Activated CD8-positive, alpha-beta memory T cell treated with anti-CD3 and anti-CD28 coated beads for 1 hour (primary cell): Measurements from ENCODE around the gene WDR11.

ENCODE experiments used
- DNase-seq, 2 donors: peaks; one replicate each; pipeline ENCODE4 v3.0.0-alpha.2; 2020; ENCODE audit warnings: low read depth in 1 of 2; ENCODE audit errors: extremely low read depth in 1 of 2

Gene WDR11

GRCh38 chr10:120945182-120945581 is 94.0 kb downstream of the WDR11 start:
- no peak for DNase-seq

DNA sequence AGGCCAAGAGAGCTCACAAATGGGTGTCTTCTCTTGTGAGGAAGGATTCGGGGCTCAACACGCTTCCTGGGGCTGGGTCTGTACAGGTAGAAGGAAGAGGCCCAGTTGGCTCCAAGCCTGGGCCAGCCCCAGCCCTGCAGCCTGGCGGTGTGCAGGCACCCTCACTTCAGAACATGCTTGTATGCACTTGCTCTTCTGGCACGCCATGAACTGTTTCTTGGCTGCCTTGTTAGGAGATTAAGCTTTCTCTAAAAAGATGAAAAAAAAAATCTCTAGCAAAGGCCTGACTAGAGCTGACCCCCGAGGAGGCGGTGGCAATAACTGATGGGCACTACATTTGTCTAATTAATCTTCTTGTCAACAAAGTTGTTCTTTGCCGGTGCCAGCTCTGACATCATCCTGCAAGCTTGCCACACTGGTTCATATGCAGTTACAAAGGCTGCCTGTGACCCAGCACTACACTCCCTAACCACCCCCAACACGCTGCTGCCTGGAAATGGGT is 94.7 kb downstream of the WDR11 start:
- DNase-seq: no peak

DNA sequence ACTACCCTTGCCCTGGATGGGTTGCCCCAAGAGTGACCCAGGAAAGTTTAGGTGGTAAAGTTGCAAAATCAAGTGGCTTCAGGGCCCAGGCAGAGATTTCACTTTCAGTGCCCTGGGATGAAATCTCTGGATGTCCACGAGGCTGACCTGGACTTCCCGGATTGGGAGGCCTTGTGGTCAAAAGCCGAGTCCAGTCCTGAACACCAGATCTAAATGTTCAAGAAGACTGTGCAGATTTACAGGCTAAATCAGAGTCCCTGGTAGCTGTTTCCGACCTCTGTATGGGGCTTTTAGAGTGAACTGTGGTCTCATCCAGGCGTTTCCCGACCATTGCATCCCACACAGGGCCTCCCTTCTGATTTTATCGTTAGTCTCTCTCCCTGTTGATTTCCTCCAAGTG is 95.3 kb downstream of the WDR11 start:
- no peak for DNase-seq

- DNase-seq: peak in 1 of 2 donors; percentile 43
Measured at GRCh38 chr10:120948889-120949608, 97.9 kb downstream of the WDR11 start.

DNA sequence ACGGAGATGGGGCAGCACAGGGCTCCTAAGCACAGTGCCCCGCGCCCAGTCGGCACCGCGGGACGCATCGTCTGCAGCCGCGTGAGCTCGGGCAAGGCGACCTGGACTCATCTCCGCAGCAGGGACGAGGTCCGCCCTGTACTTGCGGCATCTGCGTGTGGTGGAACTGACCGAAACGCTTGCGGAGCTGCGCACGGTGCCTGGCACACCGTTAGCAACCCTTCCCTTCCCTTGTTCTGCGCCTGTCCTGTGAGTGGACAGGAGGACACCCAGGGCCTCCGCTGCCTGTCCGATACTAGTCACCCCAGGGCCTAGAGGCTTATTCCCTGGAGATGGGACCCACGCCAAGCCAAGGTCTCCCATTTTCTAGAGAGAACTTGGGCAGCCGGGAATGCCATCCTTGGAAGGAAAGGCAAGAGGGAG is 98.5 kb downstream of the WDR11 start:
- no peak for DNase-seq

DNA sequence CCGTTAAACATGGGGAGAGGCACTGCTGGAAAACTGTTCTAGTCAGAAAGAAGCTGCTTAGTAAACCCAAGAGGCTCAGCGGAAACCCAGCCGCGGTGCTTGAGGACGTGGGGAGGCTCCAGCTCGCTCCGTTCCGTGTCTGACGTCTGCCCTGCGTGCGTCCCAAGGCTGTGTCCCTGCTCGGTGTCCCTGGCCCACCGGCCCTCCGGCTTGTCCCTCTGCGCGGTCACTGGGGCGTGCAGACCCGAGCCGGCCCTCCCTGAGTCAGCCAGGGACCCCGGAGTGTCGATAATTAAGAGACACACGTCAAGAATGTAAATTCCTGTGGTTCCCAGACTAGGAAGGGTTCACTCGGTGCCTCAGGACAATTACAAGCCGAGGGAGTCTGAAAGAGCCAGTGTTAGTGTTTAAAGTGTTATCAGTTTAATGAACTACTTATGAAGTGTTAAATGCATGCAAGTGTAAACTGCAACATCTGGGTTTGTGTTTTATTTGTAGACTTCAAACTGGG is 98.9 kb downstream of the WDR11 start:
- no peak for DNase-seq

DNA sequence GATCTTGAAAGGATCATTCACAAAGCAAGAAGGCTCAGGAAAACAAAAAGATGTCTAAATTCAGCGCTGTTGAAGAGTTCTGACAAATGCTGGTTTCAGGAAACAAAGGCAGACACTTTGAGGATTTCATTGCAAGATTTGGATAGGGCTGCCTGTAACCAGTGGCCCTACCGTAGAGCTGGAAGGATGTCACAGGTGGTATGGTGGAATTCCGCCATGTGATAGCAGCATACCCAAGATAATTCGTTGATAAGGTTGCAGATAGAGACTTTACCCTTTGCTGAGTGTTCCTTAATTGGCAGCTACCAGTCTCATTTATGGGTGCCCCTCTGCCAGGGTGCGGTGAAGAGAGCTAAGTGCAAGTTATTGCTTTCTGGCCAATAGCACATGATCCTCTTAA is 100.1 kb downstream of the WDR11 start:
- no peak for DNase-seq

DNA sequence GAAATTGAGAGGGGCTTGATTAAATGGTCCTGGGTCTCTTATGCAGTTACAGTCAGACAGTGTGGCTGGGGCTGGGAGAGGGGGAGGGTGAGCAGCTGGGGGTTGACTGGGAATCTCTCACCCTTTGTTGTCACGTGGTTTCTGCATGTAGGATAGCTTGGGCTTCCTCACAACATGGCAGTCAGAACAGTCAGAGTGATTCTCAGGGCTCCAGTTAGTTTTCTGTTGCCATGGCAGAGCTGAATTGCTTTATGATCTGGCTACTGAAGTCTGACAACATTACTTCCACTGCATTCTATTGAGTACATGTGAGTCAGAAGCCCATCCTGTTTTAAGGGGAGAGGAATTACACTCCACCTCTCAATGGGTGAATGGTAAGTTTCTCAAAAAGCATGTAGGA is 102.7 kb downstream of the WDR11 start:
- no peak for DNase-seq
